Stimulated activated CD4-positive, alpha-beta T cell treated with anti-CD3 and anti-CD28 coated beads, Interleukin-1b, Interleukin-23, amount 100 ng/mL, for 1 hour (primary cell): ENCODE results near the gene ILRUN.
"Not testable (repeated sequence)": the region's sequence is repeated elsewhere in the genome, so short reads cannot be mapped to it uniquely, and the experiment has no call there.

Experiments used
- DNase-seq, 2 donors: peaks; one replicate each; pipeline ENCODE4 v3.0.0-alpha.2; 2020; ENCODE audit warnings: low read depth in 2 of 2

The ILRUN gene

GRCh38 chr6:34696739-34697543 is at the start of gene ILRUN:
ILRUN (minus strand) TSS chr6:34696767; CDS start chr6:34696603, 164 bp downstream.
- DNase-seq = peak; percentile 94 to 97

GRCh38 chr6:34745277-34746103 is 48.9 kb upstream of the ILRUN start:
- no peak for DNase-seq

- DNase-seq = not testable (repeated sequence)
Observed at GRCh38 chr6:34744294-34744647, 47.7 kb upstream of the ILRUN start.

GRCh38 chr6:34743625-34744293 is 47.2 kb upstream of the ILRUN start:
- no peak for DNase-seq

GRCh38 chr6:34742094-34742493 is 45.5 kb upstream of the ILRUN start:
- no peak for DNase-seq

- no peak for DNase-seq
Observed at GRCh38 chr6:34736823-34737222, 40.3 kb upstream of the ILRUN start.

GRCh38 chr6:34731393-34732060 is 35.0 kb upstream of the ILRUN start:
- DNase-seq = no peak

GRCh38 chr6:34729631-34730470 is 33.3 kb upstream of the ILRUN start:
- no peak for DNase-seq

GRCh38 chr6:34726055-34726454 is 29.5 kb upstream of the ILRUN start:
- no peak for DNase-seq

GRCh38 chr6:34723203-34723602 is 26.6 kb upstream of the ILRUN start:
- no peak for DNase-seq

- DNase-seq = no peak
Observed at GRCh38 chr6:34722451-34722850, 25.9 kb upstream of the ILRUN start.

- not testable (repeated sequence) for DNase-seq
Observed at GRCh38 chr6:34720160-34720559, 23.6 kb upstream of the ILRUN start.

- DNase-seq = not testable (repeated sequence)
Observed at GRCh38 chr6:34719646-34720045, 23.1 kb upstream of the ILRUN start.

GRCh38 chr6:34718976-34719375 is 22.4 kb upstream of the ILRUN start:
- no peak for DNase-seq

GRCh38 chr6:34717466-34717865 is 20.9 kb upstream of the ILRUN start:
- DNase-seq = no peak

GRCh38 chr6:34714663-34715062 is 18.1 kb upstream of the ILRUN start:
- DNase-seq = no peak

GRCh38 chr6:34712881-34713280 is 16.3 kb upstream of the ILRUN start:
- not testable (repeated sequence) for DNase-seq

- DNase-seq = no peak
Observed at GRCh38 chr6:34709386-34709785, 12.8 kb upstream of the ILRUN start.

GRCh38 chr6:34705241-34705640 is 8.7 kb upstream of the ILRUN start:
- DNase-seq = no peak

- DNase-seq = no peak
Observed at GRCh38 chr6:34701199-34701598, 4.6 kb upstream of the ILRUN start.
